GM19397 (cell line): ENCODE results near the gene HDAC8.
"Not testable (repeated sequence)": the region's sequence is repeated elsewhere in the genome, so short reads cannot be mapped to it uniquely, and the experiment has no call there.

Source experiments
- ATAC-seq: cut with Tn5 transposase; IDR thresholded peaks from one replicate; pipeline ENCODE4 v1.9.1; 2021; ENCODE audit warnings: mild to moderate bottlenecking, moderate library complexity; ENCODE audit not compliant: unreplicated experiment

Gene HDAC8

GRCh38 chrX:72572248-72573157 is at the start of gene HDAC8:
Gene HDAC8, minus strand, starts transcription at chrX:72572843. Its CDS starts 82 bp downstream, at chrX:72572761.
- peak; percentile 96 for ATAC-seq

GRCh38 chrX:72621625-72622485 is 49.2 kb upstream of the HDAC8 start:
- peak; percentile 74 for ATAC-seq

GRCh38 chrX:72621163-72621562 is 48.5 kb upstream of the HDAC8 start:
- peak; percentile 20 for ATAC-seq

GRCh38 chrX:72620550-72621145 is 48.0 kb upstream of the HDAC8 start:
- ATAC-seq: no peak

- no peak for ATAC-seq
These were observed 36.7 kb upstream of the HDAC8 start for GRCh38 chrX:72609313-72609712.

GRCh38 chrX:72604705-72605104 is 32.1 kb upstream of the HDAC8 start:
- no peak for ATAC-seq

GRCh38 chrX:72604112-72604511 is 31.5 kb upstream of the HDAC8 start:
- ATAC-seq: no peak

GRCh38 chrX:72591038-72591437 is 18.4 kb upstream of the HDAC8 start:
- not testable (repeated sequence) for ATAC-seq

GRCh38 chrX:72584163-72584562 is 11.5 kb upstream of the HDAC8 start:
- no peak for ATAC-seq

GRCh38 chrX:72576141-72576894 is 3.7 kb upstream of the HDAC8 start:
- ATAC-seq: no peak

- ATAC-seq: peak; percentile 19
These were observed 492 bp upstream of the HDAC8 start for GRCh38 chrX:72573158-72573511.

GRCh38 chrX:72569786-72570185 is 2.9 kb downstream of the HDAC8 start:
- ATAC-seq: no peak

GRCh38 chrX:72568406-72569092 is 4.1 kb downstream of the HDAC8 start:
- no peak for ATAC-seq

- no peak for ATAC-seq
These were observed 6.2 kb downstream of the HDAC8 start for GRCh38 chrX:72566448-72566847.

GRCh38 chrX:72559655-72560054 is 13.0 kb downstream of the HDAC8 start:
- ATAC-seq: not testable (repeated sequence)

- ATAC-seq: no peak
These were observed 18.0 kb downstream of the HDAC8 start for GRCh38 chrX:72554448-72555140.

GRCh38 chrX:72552443-72552842 is 20.2 kb downstream of the HDAC8 start:
- ATAC-seq: not testable (repeated sequence)

- no peak for ATAC-seq
These were observed 26.7 kb downstream of the HDAC8 start for GRCh38 chrX:72545990-72546389.

GRCh38 chrX:72540318-72540717 is 32.3 kb downstream of the HDAC8 start:
- ATAC-seq: no peak
